ENCODE results near the gene C10orf105.

Gene C10orf105

GRCh38 chr10:71687077-71687476 lies 32.5 kb downstream of the C10orf105 start:
- H3K4me1 ChIP-seq: peaks cover 24% of the 10 kb centered on the region

GRCh38 chr10:71685554-71686232 lies 33.9 kb downstream of the C10orf105 start:
- Histone ChIP-seq H3K9me3 (no peaks in the 10 kb centered on the region), H3K27me3 (no peaks in the 10 kb centered on the region), H3K27ac (no peak overlapping the region), H3K36me3 (no peaks in the 10 kb centered on the region), H3K9ac (no peak overlapping the region), H3K4me1 (peaks cover 24% of the 10 kb centered on the region), H3K4me3 (no peak overlapping the region), H3K4me2 (no peak overlapping the region), H4K20me1 (no peaks in the 10 kb centered on the region)
- no peak for TF ChIP-seq Cebpa-rat (IDR thresholded peaks at IDR 0.05)

More at GRCh38 chr10:71687077-71687476, 32.5 kb downstream of the C10orf105 start:
- Histone ChIP-seq H3K27ac (no peak overlapping the region), H4K20me1 (no peaks in the 10 kb centered on the region), H3K9ac (no peak overlapping the region), H3K9me3 (no peaks in the 10 kb centered on the region), H3K4me3 (no peak overlapping the region), H3K4me2 (no peak overlapping the region), H3K36me3 (no peaks in the 10 kb centered on the region), H3K27me3 (no peaks in the 10 kb centered on the region)
- TF ChIP-seq Cebpa-rat (IDR thresholded peaks at IDR 0.05): no peak

GRCh38 chr10:71684356-71685173 lies 35.0 kb downstream of the C10orf105 start:
- TF ChIP-seq Cebpa-rat (IDR thresholded peaks at IDR 0.05): no peak
- Histone ChIP-seq H3K36me3 (no peaks in the 10 kb centered on the region), H3K27ac (no peak overlapping the region), H3K9me3 (no peaks in the 10 kb centered on the region), H3K4me2 (peak overlapping the region; percentile 41), H3K4me3 (no peak overlapping the region), H3K27me3 (no peaks in the 10 kb centered on the region), H4K20me1 (no peaks in the 10 kb centered on the region), H3K9ac (no peak overlapping the region), H3K4me1 (peaks cover 28% of the 10 kb centered on the region)

- Histone ChIP-seq H3K27me3 (no peaks in the 10 kb centered on the region), H3K4me3 (no peak overlapping the region), H3K4me1 (peaks cover 26% of the 10 kb centered on the region), H3K9me3 (no peaks in the 10 kb centered on the region), H3K27ac (no peak overlapping the region), H4K20me1 (no peaks in the 10 kb centered on the region), H3K9ac (no peak overlapping the region), H3K4me2 (no peak overlapping the region), H3K36me3 (no peaks in the 10 kb centered on the region)
- TF ChIP-seq Cebpa-rat (IDR thresholded peaks at IDR 0.05): no peak
These were observed 36.3 kb downstream of the C10orf105 start for GRCh38 chr10:71683301-71683700.

- Histone ChIP-seq H3K4me3 (no peak overlapping the region), H3K4me2 (no peak overlapping the region), H4K20me1 (no peaks in the 10 kb centered on the region), H3K4me1 (peaks cover 26% of the 10 kb centered on the region), H3K36me3 (no peaks in the 10 kb centered on the region), H3K27me3 (no peaks in the 10 kb centered on the region), H3K9me3 (no peaks in the 10 kb centered on the region), H3K27ac (no peak overlapping the region), H3K9ac (no peak overlapping the region)
- TF ChIP-seq Cebpa-rat (IDR thresholded peaks at IDR 0.05): no peak
These were observed 37.6 kb downstream of the C10orf105 start for GRCh38 chr10:71681977-71682376.

GRCh38 chr10:71679425-71679824 lies 40.2 kb downstream of the C10orf105 start:
- Histone ChIP-seq H4K20me1 (no peaks in the 10 kb centered on the region), H3K4me3 (no peak overlapping the region), H3K4me1 (peaks cover 21% of the 10 kb centered on the region), H3K4me2 (peak overlapping the region; percentile 27), H3K36me3 (no peaks in the 10 kb centered on the region), H3K9ac (no peak overlapping the region), H3K27me3 (no peaks in the 10 kb centered on the region), H3K9me3 (no peaks in the 10 kb centered on the region), H3K27ac (no peak overlapping the region)
- TF ChIP-seq Cebpa-rat (IDR thresholded peaks at IDR 0.05): no peak

GRCh38 chr10:71678057-71678805 lies 41.3 kb downstream of the C10orf105 start:
- Histone ChIP-seq H3K4me3 (no peak overlapping the region), H3K9me3 (no peaks in the 10 kb centered on the region), H3K4me1 (peaks cover 13% of the 10 kb centered on the region), H3K27me3 (no peaks in the 10 kb centered on the region), H3K9ac (no peak overlapping the region), H3K36me3 (no peaks in the 10 kb centered on the region), H4K20me1 (no peaks in the 10 kb centered on the region), H3K4me2 (no peak overlapping the region), H3K27ac (no peak overlapping the region)
- TF ChIP-seq Cebpa-rat (IDR thresholded peaks at IDR 0.05): no peak

- Histone ChIP-seq H3K4me1 (peaks cover 13% of the 10 kb centered on the region), H3K27ac (no peak overlapping the region), H3K36me3 (no peaks in the 10 kb centered on the region), H3K4me3 (no peak overlapping the region), H3K4me2 (no peak overlapping the region), H3K9ac (no peak overlapping the region), H3K9me3 (no peaks in the 10 kb centered on the region), H3K27me3 (no peaks in the 10 kb centered on the region), H4K20me1 (no peaks in the 10 kb centered on the region)
- no peak for TF ChIP-seq Cebpa-rat (IDR thresholded peaks at IDR 0.05)
These were observed 42.3 kb downstream of the C10orf105 start for GRCh38 chr10:71677261-71677660.

- no peaks in the 10 kb centered on the region for H4K20me1 ChIP-seq
- no peaks in the 10 kb centered on the region for H3K9me3 ChIP-seq
- peaks cover 13% of the 10 kb centered on the region for H3K4me1 ChIP-seq
- TF ChIP-seq Cebpa-rat (IDR thresholded peaks at IDR 0.05): no peak
- H3K27ac ChIP-seq: no peak overlapping the region
- H3K4me3 ChIP-seq: no peak overlapping the region
- H3K4me2 ChIP-seq: no peak overlapping the region
- H3K27me3 ChIP-seq: no peaks in the 10 kb centered on the region
- H3K36me3 ChIP-seq: no peaks in the 10 kb centered on the region
- no peak overlapping the region for H3K9ac ChIP-seq
These were observed 44.1 kb downstream of the C10orf105 start for GRCh38 chr10:71675295-71675970.

Measured in BLaER1 (cell line).